ENCODE results near the gene TYK2. TPM values are rescaled to one million over a fixed set of nuclear protein-coding genes. Genes with fewer than 3 reads are reported as not detected.
"Not testable (repeated sequence)": the region's sequence is repeated elsewhere in the genome, so short reads cannot be mapped to it uniquely, and the experiment has no call there.

The TYK2 gene
- total RNA-seq, 2 donors from 2014 or later = 72.4 to 168 TPM

DNA sequence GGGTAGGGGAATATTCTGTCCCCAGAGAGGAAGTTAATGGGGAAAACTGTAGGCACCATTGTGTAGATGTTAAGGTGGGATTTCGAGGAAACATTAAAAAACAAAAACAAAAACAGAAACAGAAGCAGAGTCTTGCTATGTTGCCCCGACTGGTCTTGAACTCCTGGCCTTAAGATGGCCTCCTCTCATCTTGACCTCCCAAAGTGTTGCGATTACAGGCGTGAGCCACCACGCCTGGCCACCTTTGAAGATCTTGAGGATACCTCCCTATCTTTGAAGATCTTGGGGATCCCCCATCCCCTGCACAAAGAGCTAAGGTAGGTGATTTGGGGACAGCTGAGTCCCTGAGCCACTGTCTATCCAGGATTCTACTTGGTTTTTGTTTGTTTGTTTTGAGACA, 40.4 kb downstream of the TYK2 start:
- Histone ChIP-seq H3K27ac (no peak overlapping the region), H3K27me3 (no peaks in the 10 kb centered on the region), H3K9me3 (no peaks in the 10 kb centered on the region), H3K4me3 (no peak overlapping the region), H3K4me1 (peaks cover 4% of the 10 kb centered on the region), H3K36me3 (replicated peaks in 1 of 2; ENCODE audit: insufficient read depth in 1 of 2, low read depth in 2 of 2) (no peaks in the 10 kb centered on the region)
- intact Hi-C loops (cut with DNase I) = no loop called here
- 67 to 84% methylated on average over 5 of the region's 5 CpGs for WGBS, 2 donors
- no peak for TF ChIP-seq POLR2A (IDR thresholded peaks at IDR 0.05)
- TF ChIP-seq, protein P1, sequence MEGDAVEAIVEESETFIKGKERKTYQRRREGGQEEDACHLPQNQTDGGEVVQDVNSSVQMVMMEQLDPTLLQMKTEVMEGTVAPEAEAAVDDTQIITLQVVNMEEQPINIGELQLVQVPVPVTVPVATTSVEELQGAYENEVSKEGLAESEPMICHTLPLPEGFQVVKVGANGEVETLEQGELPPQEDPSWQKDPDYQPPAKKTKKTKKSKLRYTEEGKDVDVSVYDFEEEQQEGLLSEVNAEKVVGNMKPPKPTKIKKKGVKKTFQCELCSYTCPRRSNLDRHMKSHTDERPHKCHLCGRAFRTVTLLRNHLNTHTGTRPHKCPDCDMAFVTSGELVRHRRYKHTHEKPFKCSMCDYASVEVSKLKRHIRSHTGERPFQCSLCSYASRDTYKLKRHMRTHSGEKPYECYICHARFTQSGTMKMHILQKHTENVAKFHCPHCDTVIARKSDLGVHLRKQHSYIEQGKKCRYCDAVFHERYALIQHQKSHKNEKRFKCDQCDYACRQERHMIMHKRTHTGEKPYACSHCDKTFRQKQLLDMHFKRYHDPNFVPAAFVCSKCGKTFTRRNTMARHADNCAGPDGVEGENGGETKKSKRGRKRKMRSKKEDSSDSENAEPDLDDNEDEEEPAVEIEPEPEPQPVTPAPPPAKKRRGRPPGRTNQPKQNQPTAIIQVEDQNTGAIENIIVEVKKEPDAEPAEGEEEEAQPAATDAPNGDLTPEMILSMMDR (IDR thresholded peaks at IDR 0.05) = no peak
- ATAC-seq = no peak
- no peak for DNase-seq

GRCh38 chr19:10339380-10339960, 40.9 kb downstream of the TYK2 start, which contains the start of gene ICAM3:
Gene ICAM3 (minus strand): TSS chr19:10339624. CDS start chr19:10339614, 10 bp downstream.
- DNase-seq (peak in 1 of 4 donors; percentile 24), ATAC-seq (no peak)
- Histone ChIP-seq H3K9me3 (no peaks in the 10 kb centered on the region), H3K36me3 (replicated peaks in 1 of 2; ENCODE audit: insufficient read depth in 1 of 2, low read depth in 2 of 2) (no peaks in the 10 kb centered on the region), H3K27ac (no peak within 1 kb of the TSS), H3K4me3 (no peak within 1 kb of the TSS), H3K4me1 (peaks cover 7% of the 10 kb centered on the region), H3K27me3 (no peaks in the 10 kb centered on the region)
- 54 to 65% methylated on average over 13 to 14 of the region's 14 CpGs for WGBS, 2 donors
- TF ChIP-seq, protein P1 (IDR thresholded peaks at IDR 0.05) = no peak
- no peak for TF ChIP-seq POLR2A (IDR thresholded peaks at IDR 0.05)
- intact Hi-C loops (cut with DNase I) = no loop called here

DNA sequence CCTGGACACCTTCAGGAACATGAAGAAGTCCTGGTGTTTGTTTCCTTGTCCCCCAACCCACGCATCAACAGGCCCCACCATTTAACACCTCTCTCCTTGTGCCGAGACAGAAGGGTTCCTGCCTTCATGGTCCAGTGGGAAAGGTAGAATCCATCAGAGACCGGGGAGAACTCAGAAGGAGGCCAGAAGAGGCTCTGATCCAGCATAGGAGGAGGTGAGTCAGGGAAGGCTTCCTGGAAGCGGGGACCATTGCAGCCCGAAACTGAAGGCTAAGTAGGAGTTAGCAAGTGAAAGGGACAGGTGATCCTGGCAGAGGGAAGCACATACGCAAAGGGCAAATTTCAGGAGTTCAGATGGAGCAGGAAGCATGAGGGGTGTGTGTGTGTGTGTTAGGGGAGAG, 41.4 kb downstream of the TYK2 start:
- H3K36me3 ChIP-seq (replicated peaks in 1 of 2; ENCODE audit: insufficient read depth in 1 of 2, low read depth in 2 of 2) = no peaks in the 10 kb centered on the region
- intact Hi-C loops (cut with DNase I) = no loop called here
- TF ChIP-seq POLR2A (IDR thresholded peaks at IDR 0.05) = no peak
- TF ChIP-seq, protein P1 (IDR thresholded peaks at IDR 0.05) = no peak
- no peak for DNase-seq
- no peaks in the 10 kb centered on the region for H3K27me3 ChIP-seq
- no peak for ATAC-seq
- no peak overlapping the region for H3K27ac ChIP-seq
- H3K4me3 ChIP-seq = no peak overlapping the region
- H3K9me3 ChIP-seq = no peaks in the 10 kb centered on the region
- WGBS, 2 donors = 65 to 75% methylated on average over 6 of the region's 6 CpGs
- peaks cover 12% of the 10 kb centered on the region for H3K4me1 ChIP-seq

DNA sequence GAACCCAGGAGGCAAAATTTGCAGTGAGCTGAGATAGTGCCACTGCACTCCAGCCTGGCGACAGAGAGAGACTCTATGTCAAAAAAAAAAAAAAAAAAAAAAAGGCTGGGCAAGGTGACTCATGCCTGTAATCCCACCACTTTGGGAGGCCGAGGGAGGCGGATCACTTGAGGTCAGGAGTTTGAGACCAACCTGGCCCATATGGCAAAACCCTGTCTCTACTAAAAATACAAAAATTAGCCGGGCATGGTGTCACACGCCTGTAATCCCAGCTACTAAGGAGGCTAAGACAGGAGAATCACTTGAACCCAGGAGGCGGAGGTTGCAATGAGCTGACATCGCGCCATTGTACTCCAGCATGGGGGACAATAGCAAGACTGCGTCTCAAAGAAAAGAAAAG, 43.6 kb downstream of the TYK2 start:
- H3K27me3 ChIP-seq; intact Hi-C loops (cut with DNase I); H3K9me3 ChIP-seq; DNase-seq; ATAC-seq; H3K27ac ChIP-seq; H3K4me3 ChIP-seq; H3K36me3 ChIP-seq (replicated peaks in 1 of 2; ENCODE audit: insufficient read depth in 1 of 2, low read depth in 2 of 2): not testable (repeated sequence)
- 87 to 92% methylated on average over 8 to 9 of the region's 9 CpGs for WGBS, 2 donors
- H3K4me1 ChIP-seq = peaks cover 27% of the 10 kb centered on the region

DNA sequence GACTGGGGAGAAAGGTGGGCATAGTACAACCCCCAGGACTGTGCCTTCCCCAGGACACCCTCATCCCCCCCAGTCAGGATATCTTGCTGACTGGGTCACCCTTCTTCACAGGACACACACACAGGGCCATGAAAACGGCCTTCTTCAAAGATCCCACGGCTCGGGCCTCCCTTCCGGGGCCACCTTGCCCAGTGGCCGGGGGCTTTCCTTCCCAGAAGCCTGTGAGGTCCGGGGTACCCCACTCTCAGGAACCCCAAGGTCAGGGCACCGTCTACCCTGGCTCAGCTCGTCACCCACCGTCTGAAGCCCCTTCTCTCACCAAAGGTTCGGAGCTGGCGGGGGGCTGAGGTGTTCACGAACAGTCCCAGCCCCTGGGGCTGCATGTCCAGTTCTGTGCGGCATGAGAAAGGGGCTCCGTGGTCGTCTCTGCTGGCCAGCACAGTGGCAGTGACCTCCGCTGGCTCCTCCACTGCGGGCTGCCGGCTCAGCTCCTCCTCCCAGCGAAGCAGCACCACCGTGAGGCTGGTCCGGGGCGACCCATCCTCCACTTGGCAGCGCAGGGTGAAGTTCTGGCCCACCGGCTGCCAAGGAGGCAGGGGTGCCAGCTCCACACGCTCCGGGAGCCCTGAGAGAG, 44.9 kb downstream of the TYK2 start:
- peak overlapping the region in 3 of 4 donors; percentile 65 to 91 (median 90) for H3K27ac ChIP-seq
- no peak for TF ChIP-seq POLR2A (IDR thresholded peaks at IDR 0.05)
- TF ChIP-seq, protein P1 (IDR thresholded peaks at IDR 0.05) = no peak

More for the DNA sequence above, 44.9 kb downstream of the TYK2 start:
- no peak overlapping the region for H3K4me3 ChIP-seq
- no peak for ATAC-seq
- intact Hi-C loops (cut with DNase I) = no loop called here
- no peaks in the 10 kb centered on the region for H3K27me3 ChIP-seq
- no peak for DNase-seq
- peaks cover 0 to under 1% of the 10 kb centered on the region in 2 donors for H3K36me3 ChIP-seq (replicated peaks in 1 of 2; ENCODE audit: insufficient read depth in 1 of 2, low read depth in 2 of 2)
- H3K4me1 ChIP-seq = peaks cover 29% of the 10 kb centered on the region
- H3K9me3 ChIP-seq = no peaks in the 10 kb centered on the region
- 51 to 70% methylated on average over 6 to 24 of the region's 26 CpGs for WGBS, 2 donors

All from body of pancreas (tissue), 4 donors.